H1 (cell line): ENCODE measurements around the gene C3orf20. TPM values are rescaled to one million over a fixed set of nuclear protein-coding genes. Genes with fewer than 3 reads are reported as not detected.

Experiments
- CTCF ChIA-PET: fragments of 300-600 bp; sonication (Branson Sonifier 250); formaldehyde crosslinking; loops from one replicate; lab custom pipeline; 2021; ENCODE audit not compliant: partially characterized antibody; lab: Charles Lee
- POLR2A ChIA-PET: fragments of 300-600 bp; sonication (Branson Sonifier 250); formaldehyde crosslinking; loops from one replicate; lab custom pipeline; 2021; ENCODE audit warnings: inconsistent platforms; ENCODE audit not compliant: partially characterized antibody; lab: Charles Lee
- DNase-seq, 2 experiments: peaks; one replicate each; pipeline versions ENCODE4 v3.0.0 to v3.0.0-alpha.2; 2010 to 2022; ENCODE audit warnings: low spot score in 2 of 2, low read depth in 1 of 2, mixed read lengths in 1 of 2
- FAIRE-seq: peaks from 2 replicates; lab custom pipeline; 2011; peaks lifted over from hg19 to GRCh38; lab: Jason Lieb, UNC
- H2AFZ ChIP-seq: 2 replicates; pipeline ENCODE4 v1.8.1; 2012; ENCODE audit warnings: low read length, inconsistent platforms
- H2AK5ac ChIP-seq: 2 replicates; pipeline ENCODE4 v1.6.1; 2013; ENCODE audit warnings: low read depth, low read length
- H2BK120ac ChIP-seq: replicated peaks from 2 replicates; pipeline ENCODE3; 2013; ENCODE audit warnings: low read depth, low read length, inconsistent platforms
- H2BK12ac ChIP-seq: 2 replicates; pipeline ENCODE4 v1.6.1; 2013; ENCODE audit warnings: low read depth, low read length
- H2BK15ac ChIP-seq: 2 replicates; pipeline ENCODE4 v1.6.1; 2013; ENCODE audit warnings: low read length
- H2BK20ac ChIP-seq: 2 replicates; pipeline ENCODE4 v1.6.1; 2013; ENCODE audit warnings: low read length
- H2BK5ac ChIP-seq: 2 replicates; pipeline ENCODE4 v1.6.1; 2013; ENCODE audit warnings: low read depth, low read length
- H3K14ac ChIP-seq: 2 replicates; pipeline ENCODE4 v1.6.1; 2013; ENCODE audit warnings: inconsistent platforms; ENCODE audit not compliant: insufficient read length
- H3K18ac ChIP-seq: 2 replicates; pipeline ENCODE4 v1.6.1; 2013; ENCODE audit warnings: low read length; ENCODE audit errors: extremely low read depth
- H3K23ac ChIP-seq: 2 replicates; pipeline ENCODE4 v1.6.1; 2013; ENCODE audit warnings: inconsistent platforms; ENCODE audit not compliant: insufficient read length
- H3K23me2 ChIP-seq: 2 replicates; pipeline ENCODE4 v1.6.1; 2013; ENCODE audit warnings: low read depth, low read length
- H3K27ac ChIP-seq: 2 replicates; pipeline ENCODE4 v1.6.1; 2011; ENCODE audit warnings: low read depth, low read length, inconsistent platforms
- H3K27me3 ChIP-seq, 4 experiments: replicated peaks in 1 of 4; 1 replicate in 1 of 4; 2 replicates in 3 of 4; pipeline versions ENCODE4 v1.6.1 to v1.8.1; 2011 to 2013; ENCODE audit warnings: low read length in 3 of 4, mild to moderate bottlenecking in 3 of 4, inconsistent platforms in 2 of 4, mixed read lengths in 2 of 4, moderate library complexity in 1 of 4; ENCODE audit not compliant: control insufficient read depth in 3 of 4, insufficient read depth in 3 of 4; ENCODE audit errors: extremely low read depth in 1 of 4
- H3K36me3 ChIP-seq, 4 experiments: 2 replicates each; pipeline versions ENCODE4 v1.6.1 to v1.8.1; 2011 to 2013; ENCODE audit warnings: mild to moderate bottlenecking in 4 of 4, low read length in 3 of 4, moderate library complexity in 2 of 4, control low read depth in 1 of 4, inconsistent platforms in 1 of 4; ENCODE audit not compliant: insufficient read depth in 4 of 4, control insufficient read depth in 2 of 4
- H3K4ac ChIP-seq: replicated peaks from 2 replicates; pipeline ENCODE3; 2013; ENCODE audit warnings: low read length, low read depth, mixed read lengths, inconsistent platforms; ENCODE audit not compliant: insufficient read length
- H3K4me1 ChIP-seq, 4 experiments: replicated peaks in 1 of 4; 1 replicate in 1 of 4; 2 replicates in 3 of 4; pipeline versions ENCODE4 v1.6.1 to v1.8.1; 2011 to 2013; ENCODE audit warnings: low read length in 3 of 4, inconsistent platforms in 2 of 4, mixed read lengths in 1 of 4; ENCODE audit not compliant: insufficient read depth in 4 of 4, control insufficient read depth in 3 of 4
- H3K4me2 ChIP-seq, 2 experiments: 2 replicates each; pipeline versions ENCODE4 v1.6.1 to v1.8.1; 2011 to 2013; ENCODE audit warnings: low read depth in 2 of 2, low read length in 2 of 2, control low read depth in 1 of 2, inconsistent platforms in 1 of 2, mild to moderate bottlenecking in 1 of 2; ENCODE audit not compliant: insufficient read depth in 1 of 2
- H3K4me3 ChIP-seq, 4 experiments: fragments of 200-600, 300-600 bp in 1 of 4; sonication (generic), shearing (Covaris generic), sonication (Bioruptor Twin) in 1 of 4; 2 replicates each; pipeline versions ENCODE4 v1.5.1 to v1.8.1; 2011 to 2016; ENCODE audit warnings: low read length in 4 of 4, low read depth in 3 of 4, control low read depth in 2 of 4, inconsistent platforms in 2 of 4, mild to moderate bottlenecking in 2 of 4, mixed read lengths in 1 of 4, moderate library complexity in 1 of 4; ENCODE audit not compliant: insufficient read depth in 2 of 4; ENCODE audit errors: extremely low read depth in 1 of 4
- H3K56ac ChIP-seq: replicated peaks from 2 replicates; pipeline ENCODE3; 2013; ENCODE audit warnings: low read depth, mild to moderate bottlenecking, mixed read lengths, low read length, inconsistent platforms; ENCODE audit not compliant: insufficient read length
- H3K79me1 ChIP-seq: 2 replicates; pipeline ENCODE4 v1.6.1; 2013; ENCODE audit warnings: low read depth, low read length, control low read depth
- H3K79me2 ChIP-seq, 2 experiments: 2 replicates each; pipeline versions ENCODE4 v1.6.1 to v1.8.1; 2012 to 2013; ENCODE audit warnings: low read length in 2 of 2, mild to moderate bottlenecking in 2 of 2, inconsistent platforms in 1 of 2; ENCODE audit not compliant: insufficient read depth in 2 of 2, control insufficient read depth in 1 of 2
- H3K9ac ChIP-seq, 4 experiments: replicated peaks in 1 of 4; 1 replicate in 1 of 4; 2 replicates in 3 of 4; pipeline versions ENCODE4 v1.6.1 to v1.8.1; 2011 to 2013; ENCODE audit warnings: low read depth in 3 of 4, low read length in 3 of 4, control low read depth in 2 of 4, mild to moderate bottlenecking in 2 of 4, moderate library complexity in 2 of 4, inconsistent platforms in 1 of 4; ENCODE audit errors: extremely low read depth in 1 of 4
- H3K9me3 ChIP-seq, 2 experiments: 2 replicates each; pipeline versions ENCODE4 v1.6.1 to v1.8.1; 2012 to 2013; ENCODE audit warnings: mild to moderate bottlenecking in 2 of 2, moderate library complexity in 2 of 2, control low read depth in 1 of 2, inconsistent platforms in 1 of 2, low read depth in 1 of 2, low read length in 1 of 2, mixed read lengths in 1 of 2; ENCODE audit not compliant: insufficient read depth in 2 of 2
- H4K20me1 ChIP-seq, 2 experiments: replicated peaks in 1 of 2; 2 replicates each; pipeline versions ENCODE3 to v1.8.1; 2011 to 2013; ENCODE audit warnings: inconsistent platforms in 2 of 2, low read length in 2 of 2, mild to moderate bottlenecking in 1 of 2; ENCODE audit not compliant: insufficient read depth in 2 of 2, control insufficient read depth in 1 of 2
- H4K5ac ChIP-seq: 2 replicates; pipeline ENCODE4 v1.6.1; 2013; ENCODE audit warnings: low read length, low read depth, mixed read lengths, inconsistent platforms; ENCODE audit not compliant: insufficient read length
- H4K8ac ChIP-seq: 2 replicates; pipeline ENCODE4 v1.8.0; 2013; ENCODE audit warnings: mild to moderate bottlenecking, moderate library complexity, low read length, inconsistent platforms; ENCODE audit not compliant: insufficient read depth; ENCODE audit errors: extremely low read depth
- H4K91ac ChIP-seq: replicated peaks from 2 replicates; pipeline ENCODE3; 2013; ENCODE audit warnings: low read length, mixed read lengths, inconsistent platforms; ENCODE audit not compliant: insufficient read length
- CBX5 ChIP-seq: fragments of 300-800, 300-1000 bp; sonication (generic); IDR thresholded peaks from 2 replicates; pipeline ENCODE4 v1.7.1; 2016; ENCODE audit warnings: antibody characterized with exemption, low read length, low read depth
- JUN ChIP-seq: IDR thresholded peaks from 2 replicates; pipeline ENCODE4 v1.6.1; 2011; ENCODE audit warnings: low read depth, mild to moderate bottlenecking, improper control_type of control experiment, low read length
- KDM4A ChIP-seq: IDR thresholded peaks from one replicate; pipeline ENCODE4 v1.7.1; 2012; ENCODE audit warnings: low read depth, mild to moderate bottlenecking, moderate library complexity, low read length, inconsistent platforms; ENCODE audit not compliant: severe bottlenecking
- NRF1 ChIP-seq: IDR thresholded peaks from 2 replicates; pipeline ENCODE4 v1.6.1; 2011; ENCODE audit warnings: mild to moderate bottlenecking, low read depth, low read length, improper control_type of control experiment
- POLR2A ChIP-seq, 2 experiments: IDR thresholded peaks; 1 replicate in 1 of 2; 2 replicates in 1 of 2; pipeline ENCODE4 v1.6.1; 2011; ENCODE audit warnings: low read depth in 2 of 2, low read length in 2 of 2, mild to moderate bottlenecking in 2 of 2; ENCODE audit errors: control extremely low read depth in 1 of 2
- RAD21 ChIP-seq, 2 experiments: IDR thresholded peaks in 1 of 2; conservative IDR thresholded peaks in 1 of 2; 2 replicates each; pipeline ENCODE4 v1.6.1; 2011; ENCODE audit warnings: low read depth in 2 of 2, low read length in 2 of 2, improper control_type of control experiment in 1 of 2, inconsistent platforms in 1 of 2, mild to moderate bottlenecking in 1 of 2, moderate library complexity in 1 of 2
- RXRA ChIP-seq: IDR thresholded peaks from 2 replicates; pipeline ENCODE4 v1.6.1; 2011; ENCODE audit warnings: low read depth, mild to moderate bottlenecking, low read length, moderate library complexity; ENCODE audit not compliant: insufficient read depth
- SP4 ChIP-seq: IDR thresholded peaks from 2 replicates; pipeline ENCODE4 v1.6.1; 2012; ENCODE audit warnings: low read length, inconsistent platforms
- SRF ChIP-seq: IDR thresholded peaks from 2 replicates; pipeline ENCODE4 v1.6.1; 2011; ENCODE audit warnings: mild to moderate bottlenecking, low read depth, low read length, moderate library complexity
- SUZ12 ChIP-seq: fragments of 200-600 bp; sonication (generic); IDR thresholded peaks from 2 replicates; pipeline ENCODE4 v1.6.1; 2012; ENCODE audit warnings: mild to moderate bottlenecking, inconsistent platforms, low read length, moderate library complexity, mixed read lengths
- WGBS, 2 experiments: shearing (Covaris generic) in 1 of 2; methylation state at CpG; one replicate each; pipeline versions ENCODE4 v1.1.6 to v1.1.7; 2013 to 2015; ENCODE audit warnings: low lambda C conversion rate in 2 of 2, mixed read lengths in 2 of 2, inconsistent platforms in 1 of 2, low coverage in 1 of 2, missing lambda C conversion rate in 1 of 2; ENCODE audit not compliant: insufficient replicate concordance in 2 of 2, insufficient coverage in 1 of 2, insufficient read length in 1 of 2; ENCODE audit errors: extremely low coverage in 1 of 2, missing lambda C conversion rate in 1 of 2; 5-methylcytosine and 5-hydroxymethylcytosine counted together
- polyA plus RNA-seq, 7 experiments: library from polyadenylated mRNA; depleted of rRNA in 3 of 7; stranded (reverse) in 5 of 7; unstranded in 2 of 7; fragments of >200 nt in 5 of 7; fragments of 200-250 nt in 2 of 7; gene quantifications; 1 replicate in 5 of 7; 2 replicates in 1 of 7; 4 replicates in 1 of 7; pipeline versions ENCODE4 v1.2.1 to v1.2.3, GENCODE V29; 2011 to 2013; ENCODE audit warnings: missing spikeins in 2 of 7, mixed read lengths in 2 of 7
- total RNA-seq: library from RNA; stranded (reverse); fragmentation: NEBNext Ultra II Directional; extraction: Animal tissue kit (Norgen Biotek cat#: 25700); gene quantifications from 2 replicates; pipeline ENCODE4 v1.2.1, GENCODE V29; 2021
- TF ChIP-seq, protein P1 (sequence below): IDR thresholded peaks from 2 replicates; pipeline ENCODE4 v1.6.1; 2011; ENCODE audit warnings: low read length, improper control_type of control experiment

C3orf20 gene
- total and polyA plus RNA-seq, 2 of the 8 experiments (the other 6 are each of a cell fraction or from before 2014, with no cell fraction given), result not detected

DNA sequence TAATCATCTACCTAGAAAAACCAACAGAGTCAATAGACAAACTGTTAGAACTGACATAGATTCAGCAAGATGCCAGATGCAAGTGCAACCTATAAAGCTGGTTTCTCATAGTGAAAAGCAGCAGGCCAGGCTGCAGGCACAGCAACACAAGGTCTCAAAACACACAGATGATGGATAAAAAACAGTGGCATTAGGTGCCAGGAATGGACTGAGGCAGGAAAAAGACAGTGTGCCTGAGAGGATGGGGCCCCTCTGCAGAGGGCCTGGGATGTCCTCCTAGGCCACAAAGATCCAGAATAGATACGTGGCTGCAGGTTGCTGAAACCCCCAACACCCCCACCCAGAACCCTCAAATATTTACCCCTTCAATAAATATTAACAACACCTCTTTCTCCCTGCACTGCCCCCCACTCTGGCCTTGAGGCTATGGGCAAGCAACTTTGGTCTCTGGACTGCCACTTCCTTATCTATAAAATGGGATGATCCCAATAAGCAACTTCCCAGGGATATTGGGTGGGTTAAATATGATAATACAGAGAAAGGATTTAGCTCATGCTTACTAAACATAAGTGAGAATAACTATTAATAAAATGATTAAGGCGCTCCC is 108.6 kb downstream of the C3orf20 start:
- no peaks in the 10 kb centered on the region for H3K79me1 ChIP-seq
- peaks cover 2 to 9% (median 6%) of the 10 kb centered on the region in 4 experiments; a peak in 4 of 7 replicates for H3K4me1 ChIP-seq
- DNase-seq (no peak), FAIRE-seq (no peak)
- 0 out of 2 replicates have a peak overlapping the region, but pooled peaks have one; percentile 43 for H4K8ac ChIP-seq
- H4K20me1 ChIP-seq, result no peaks in the 10 kb centered on the region
- H3K23me2 ChIP-seq, result no peaks in the 10 kb centered on the region
- no peak overlapping the region for H2BK15ac ChIP-seq
- ChIA-PET CTCF (interaction anchor here (0.7 to 9.0 kb wide), 17 partner anchors 9 to 237 kb away, joined by 3 to 129 read pairs (median 4); partner anchors contain the start of gene C3orf20), POLR2A (interaction anchor here (1.3 kb wide), 1 partner anchor 9 kb away, joined by 3 read pairs; no protein-coding TSS in a partner anchor)
- H2BK12ac ChIP-seq, result no peak overlapping the region
- no peaks in the 10 kb centered on the region for H3K27me3 ChIP-seq
- H2BK120ac ChIP-seq, result no peak overlapping the region
- H2AFZ ChIP-seq, result 0 out of 2 replicates have a peak overlapping the region, but pooled peaks have one; percentile 83
- 74% methylated on average over 2 of the region's 2 CpGs; no CpG with 5 or more reads in 1 of the 2 experiments for WGBS, 2 experiments
- H3K4me2 ChIP-seq, result no peak overlapping the region
- H4K5ac ChIP-seq, result no peak overlapping the region
- no peak overlapping the region for H3K23ac ChIP-seq
- H3K79me2 ChIP-seq, result no peaks in the 10 kb centered on the region
- no peak overlapping the region for H2BK20ac ChIP-seq
- H4K91ac ChIP-seq, result no peak overlapping the region
- no peak overlapping the region for H2BK5ac ChIP-seq
- H3K56ac ChIP-seq, result no peak overlapping the region
- H3K9me3 ChIP-seq, result no peaks in the 10 kb centered on the region
- no peak overlapping the region for H2AK5ac ChIP-seq
- H3K9ac ChIP-seq, result no peak overlapping the region; a peak in 1 of 7 replicates
- no peaks in the 10 kb centered on the region for H3K36me3 ChIP-seq
- H3K14ac ChIP-seq, result no peak overlapping the region
- no peak overlapping the region for H3K4me3 ChIP-seq
- H3K18ac ChIP-seq, result no peak overlapping the region
- no peak overlapping the region for H3K27ac ChIP-seq
- no peak overlapping the region for H3K4ac ChIP-seq
- TF ChIP-seq JUN, result no peak
- TF ChIP-seq, protein P1, sequence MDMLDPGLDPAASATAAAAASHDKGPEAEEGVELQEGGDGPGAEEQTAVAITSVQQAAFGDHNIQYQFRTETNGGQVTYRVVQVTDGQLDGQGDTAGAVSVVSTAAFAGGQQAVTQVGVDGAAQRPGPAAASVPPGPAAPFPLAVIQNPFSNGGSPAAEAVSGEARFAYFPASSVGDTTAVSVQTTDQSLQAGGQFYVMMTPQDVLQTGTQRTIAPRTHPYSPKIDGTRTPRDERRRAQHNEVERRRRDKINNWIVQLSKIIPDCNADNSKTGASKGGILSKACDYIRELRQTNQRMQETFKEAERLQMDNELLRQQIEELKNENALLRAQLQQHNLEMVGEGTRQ, result no peak
- TF ChIP-seq POLR2A (IDR thresholded peaks at IDR 0.05; ENCODE audit: control extremely low read depth in 1 of 2, low read depth in 2 of 2, low read length in 2 of 2), result no peak
- no peak for TF ChIP-seq SUZ12
- no peak for TF ChIP-seq SRF
- TF ChIP-seq NRF1, result no peak
- no peak for TF ChIP-seq RXRA
- TF ChIP-seq RAD21 (IDR thresholded peaks at IDR 0.05 in 1 of 2, conservative IDR thresholded peaks at IDR 0.05 in 1 of 2; ENCODE audit: low read depth in 2 of 2, low read length in 2 of 2), result no peak
- TF ChIP-seq CBX5, result no peak
- no peak for TF ChIP-seq KDM4A
- no peak for TF ChIP-seq SP4
